SIG-M5 treated with dmso at 0.1 percent for 504 hours (cell line): ENCODE measurements around the gene HAGH.

Source experiments
- DNase-seq: peaks from one replicate; lab custom pipeline; 2025; ENCODE audit not compliant: unreplicated experiment; lab: John Stamatoyannopoulos, UW

Gene HAGH

GRCh38 chr16:1765826-1766225 lies 60.8 kb downstream of the HAGH start:
- no peak for DNase-seq

- DNase-seq: no peak
These were observed 61.7 kb downstream of the HAGH start for GRCh38 chr16:1764971-1765370.

- DNase-seq: no peak
These were observed 62.8 kb downstream of the HAGH start for GRCh38 chr16:1763521-1764511.

DNA sequence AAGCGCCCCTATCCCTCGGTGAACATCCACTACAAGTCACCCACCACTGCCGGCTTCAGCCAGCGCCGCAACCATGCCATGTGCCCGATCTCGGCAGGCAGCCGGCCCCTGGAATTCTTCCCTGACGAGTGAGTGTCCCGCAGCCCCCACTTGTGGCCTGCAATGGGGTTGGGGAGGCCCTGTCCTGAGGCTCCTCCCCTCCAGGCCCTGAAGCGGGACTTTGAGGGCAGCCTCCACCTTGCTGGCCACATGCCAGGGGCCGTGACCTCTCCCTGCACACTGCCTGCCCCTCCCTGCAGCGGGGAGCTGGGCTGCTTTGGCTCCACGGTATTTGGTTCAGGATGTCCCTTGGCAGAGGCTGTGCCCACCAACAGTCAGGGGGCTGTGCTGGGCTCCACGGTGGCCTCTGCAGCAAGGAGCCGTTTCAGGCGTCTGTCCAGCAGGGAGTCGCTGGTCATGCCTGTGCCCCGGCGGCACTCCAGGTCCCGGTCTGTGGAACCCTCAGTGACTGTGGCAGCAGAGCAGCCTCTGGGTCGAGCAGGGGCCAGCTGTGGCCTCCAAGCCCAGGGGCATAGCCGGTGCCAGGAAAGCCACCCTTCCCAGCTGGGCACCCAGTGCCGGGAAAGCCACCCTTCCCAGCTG lies 63.6 kb downstream of the HAGH start:
- no peak for DNase-seq

- no peak for DNase-seq
These were observed 64.3 kb downstream of the HAGH start for GRCh38 chr16:1762196-1762878.

DNA sequence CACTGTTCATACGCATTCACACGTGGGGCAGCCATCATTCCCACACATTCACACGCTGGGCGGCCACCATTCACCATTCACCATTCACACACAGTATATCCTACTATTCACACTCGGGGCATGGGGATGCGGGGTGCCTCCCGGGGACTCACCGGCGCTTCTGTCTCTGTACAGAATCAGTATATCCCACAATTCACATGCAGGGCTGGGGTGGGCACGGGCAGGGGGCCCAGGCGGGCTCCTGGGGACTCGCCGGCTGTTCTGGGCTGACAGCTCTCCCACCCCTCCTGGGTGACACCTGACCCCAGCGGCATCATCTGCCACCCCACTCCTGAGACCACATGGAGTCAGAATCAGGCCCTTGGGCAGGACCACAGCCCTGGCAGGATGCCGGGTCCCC lies 64.9 kb downstream of the HAGH start:
- no peak for DNase-seq

DNA sequence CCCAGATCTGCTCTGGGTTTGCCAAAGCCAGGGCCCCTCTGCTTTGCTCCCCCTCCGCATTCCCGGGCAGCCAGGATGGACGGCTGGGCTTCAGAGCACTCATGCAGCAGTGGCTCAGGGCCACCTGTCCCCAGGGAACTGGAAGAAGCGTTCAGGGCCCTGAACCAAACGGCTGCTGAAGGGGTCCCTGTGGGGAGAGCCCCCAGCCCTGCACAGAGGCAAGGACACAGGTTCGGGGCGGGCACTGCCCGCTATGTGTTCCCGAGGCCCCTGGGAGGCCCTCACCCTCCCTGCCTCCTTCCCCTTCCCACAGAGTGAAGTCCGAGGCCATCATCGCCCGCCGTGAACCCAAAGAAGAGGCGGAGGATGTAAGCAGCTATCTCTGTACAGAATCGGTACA lies 65.7 kb downstream of the HAGH start:
- no peak for DNase-seq

- DNase-seq: no peak
These were observed 67.1 kb downstream of the HAGH start for GRCh38 chr16:1759511-1759910.

DNA sequence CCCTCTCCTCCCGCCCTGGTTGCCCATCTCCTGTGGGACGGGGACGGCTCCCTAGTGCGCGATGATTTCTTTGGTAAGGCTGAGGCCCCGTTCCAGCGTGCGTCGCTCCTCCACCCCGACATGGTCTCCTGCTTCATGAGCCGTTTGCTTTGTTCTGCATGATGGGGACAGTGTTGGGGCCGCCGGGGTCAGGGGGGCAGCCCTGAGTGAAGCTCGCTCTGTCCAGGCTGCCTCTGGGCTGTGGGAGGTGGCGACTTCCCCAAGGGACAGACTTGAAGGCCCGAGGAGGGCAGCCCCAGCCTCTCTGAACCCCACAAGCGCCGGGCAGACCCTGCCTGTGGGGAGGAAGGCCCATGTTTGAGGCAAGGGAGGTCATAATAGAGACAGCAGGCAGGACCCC lies 67.7 kb downstream of the HAGH start:
- no peak for DNase-seq

DNA sequence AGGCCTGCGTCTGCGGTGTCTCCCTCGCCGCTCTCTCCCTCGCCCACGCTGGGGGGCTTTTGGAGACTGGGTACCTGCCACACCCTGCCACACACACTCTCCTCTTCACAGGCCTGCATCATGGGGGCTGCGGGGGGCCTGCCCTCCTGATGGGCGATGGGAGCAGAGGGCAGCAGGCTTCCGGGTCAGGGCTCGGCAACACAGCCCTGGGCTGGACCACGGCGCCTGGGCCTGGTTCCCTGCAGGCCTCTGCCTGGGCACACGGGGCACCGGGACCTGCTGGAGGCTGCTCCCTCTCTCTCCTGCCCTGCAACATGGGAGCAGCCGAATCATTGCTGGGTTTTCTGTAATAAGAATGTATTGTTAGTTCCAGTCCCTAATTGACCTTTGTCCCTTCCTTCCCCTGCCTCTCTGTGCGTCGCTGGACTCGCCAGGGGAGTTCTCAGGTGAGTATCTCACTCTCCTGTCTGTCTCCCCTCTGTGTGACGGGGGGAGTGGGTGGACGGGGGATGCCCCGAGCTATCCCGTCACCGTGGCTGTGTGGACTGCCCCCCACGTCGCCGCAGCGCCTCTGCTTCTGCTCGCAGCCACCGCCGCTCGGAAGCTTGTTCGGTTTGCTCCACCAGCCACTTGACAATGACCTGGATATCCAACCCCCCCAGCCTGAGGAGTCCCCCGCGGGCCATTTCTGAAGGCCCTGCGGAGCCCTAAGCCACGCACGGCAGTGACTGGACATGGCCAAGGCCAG lies 68.7 kb downstream of the HAGH start:
- no peak for DNase-seq
